Glomerular endothelial cell (primary cell): ENCODE results near the gene NSUN7. TPM values are rescaled to one million over a fixed set of nuclear protein-coding genes. Genes with fewer than 3 reads are reported as not detected.

Source experiments
- DNase-seq: peaks from one replicate; pipeline ENCODE4 v3.0.0-alpha.2; 2011; ENCODE audit warnings: low read depth, low spot score; ENCODE audit errors: extremely low read depth
- total RNA-seq: library from RNA; depleted of rRNA; stranded (reverse); fragments of >200 nt; gene quantifications from 2 replicates; pipeline ENCODE4 v1.2.3, GENCODE V29; 2015

Gene NSUN7
- total RNA-seq, 1 donor from 2014 or later, result 0.88 TPM

- no peak for DNase-seq
Measured at GRCh38 chr4:40843696-40844095, 93.9 kb downstream of the NSUN7 start.

GRCh38 chr4:40844261-40844660 lies 94.5 kb downstream of the NSUN7 start:
- no peak for DNase-seq

- no peak for DNase-seq
Measured at GRCh38 chr4:40845154-40845835, 95.5 kb downstream of the NSUN7 start.

- DNase-seq, result no peak
Measured at GRCh38 chr4:40846532-40846931, 96.8 kb downstream of the NSUN7 start.

GRCh38 chr4:40848251-40848650 lies 98.5 kb downstream of the NSUN7 start:
- DNase-seq, result no peak

GRCh38 chr4:40848940-40849339 lies 99.2 kb downstream of the NSUN7 start:
- DNase-seq, result no peak

GRCh38 chr4:40850496-40850895 lies 100.7 kb downstream of the NSUN7 start:
- no peak for DNase-seq

- DNase-seq, result no peak
Measured at GRCh38 chr4:40856277-40856839, 106.6 kb downstream of the NSUN7 start.

GRCh38 chr4:40856840-40857362 lies 107.1 kb downstream of the NSUN7 start:
- no peak for DNase-seq

- DNase-seq, result no peak
Measured at GRCh38 chr4:40857956-40858355, 108.2 kb downstream of the NSUN7 start.

- DNase-seq, result no peak
Measured at GRCh38 chr4:40858962-40859361, 109.2 kb downstream of the NSUN7 start.

Other genes starting within 250 kb of the NSUN7 start
- 0.44 and 2.0 TPM in 2 replicates for gene RBM47, start 120.1 kb upstream of the NSUN7 start, total RNA-seq